HG02798 (cell line): ENCODE data around the gene RAD9A.

Experiments
- ATAC-seq: cut with Tn5 transposase; IDR thresholded peaks from one replicate; pipeline ENCODE4 v1.9.1; 2021; ENCODE audit warnings: mild to moderate bottlenecking; ENCODE audit not compliant: unreplicated experiment, poor library complexity

RAD9A gene

DNA sequence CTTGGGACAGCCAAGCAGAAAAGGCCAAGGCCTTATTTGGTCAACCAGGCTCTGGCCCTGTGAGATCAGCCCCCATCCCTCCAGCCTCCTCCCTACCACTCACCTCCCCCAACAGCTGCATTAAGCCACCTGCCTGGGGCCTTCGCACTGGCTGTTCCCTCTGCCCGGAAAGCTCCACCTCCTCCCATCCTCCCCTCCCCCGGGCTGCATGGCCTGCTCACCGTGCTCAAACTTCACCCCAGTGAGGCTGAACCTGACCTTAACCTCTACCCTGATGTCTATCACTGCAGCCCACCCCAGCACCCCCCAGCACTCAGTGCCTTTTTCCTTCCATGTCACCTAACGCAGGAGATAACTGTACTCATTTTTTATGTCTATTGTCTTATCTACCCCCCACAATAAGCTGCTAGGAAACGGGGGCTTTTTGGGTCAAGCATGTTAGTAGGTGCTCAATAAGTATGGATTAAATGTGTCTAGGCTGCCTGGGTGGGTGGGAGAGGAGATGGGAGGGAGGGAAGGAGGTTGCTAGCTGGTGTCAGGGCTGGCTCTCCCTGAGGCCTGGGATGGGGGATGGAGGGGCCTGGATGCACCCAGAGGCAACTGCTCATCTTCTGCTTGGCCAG is 44.8 kb downstream of the RAD9A start:
- no peak for ATAC-seq

DNA sequence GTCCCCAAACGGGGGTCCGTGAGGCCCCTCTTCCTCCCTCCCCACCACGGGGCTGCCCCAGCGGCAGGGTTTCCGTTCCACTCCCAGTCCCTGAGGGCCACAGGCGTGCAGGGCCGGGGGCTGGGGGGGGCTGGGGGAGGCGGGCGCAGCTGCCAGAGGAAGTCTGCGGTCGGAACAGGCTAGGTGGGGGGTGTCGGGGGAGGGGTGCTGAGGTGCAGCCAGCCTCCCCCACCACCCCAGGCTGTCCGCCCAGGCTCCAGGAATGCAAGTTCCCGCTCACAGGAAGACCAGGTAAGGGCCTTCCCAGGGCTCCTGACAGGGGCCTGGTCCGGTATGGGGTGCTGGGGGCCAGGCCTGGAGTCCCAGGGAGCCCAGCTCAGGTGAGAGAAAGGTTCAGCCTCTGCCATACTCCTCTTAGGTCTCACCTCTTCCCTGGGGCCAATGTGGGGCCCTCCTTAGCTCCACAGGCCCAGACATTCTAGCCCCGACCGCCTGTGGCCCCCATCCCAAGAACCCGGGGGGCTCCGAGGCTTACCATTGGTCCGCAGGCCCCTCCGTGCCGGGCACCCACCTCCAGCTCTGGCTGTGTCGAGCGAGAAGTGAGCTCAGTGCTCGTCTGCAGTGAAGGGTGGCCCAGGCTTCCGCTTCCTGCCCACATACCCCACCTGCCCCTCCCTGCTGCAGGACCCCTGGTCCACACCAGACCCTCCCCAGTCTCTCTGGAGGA is 45.5 kb downstream of the RAD9A start, which contains the start of gene PTPRCAP:
Gene PTPRCAP, minus strand, starts transcription at position 601 of the 727 bp plus-strand sequence. Its CDS starts 63 bp downstream, at position 538.
- ATAC-seq, result peak; percentile 15

DNA sequence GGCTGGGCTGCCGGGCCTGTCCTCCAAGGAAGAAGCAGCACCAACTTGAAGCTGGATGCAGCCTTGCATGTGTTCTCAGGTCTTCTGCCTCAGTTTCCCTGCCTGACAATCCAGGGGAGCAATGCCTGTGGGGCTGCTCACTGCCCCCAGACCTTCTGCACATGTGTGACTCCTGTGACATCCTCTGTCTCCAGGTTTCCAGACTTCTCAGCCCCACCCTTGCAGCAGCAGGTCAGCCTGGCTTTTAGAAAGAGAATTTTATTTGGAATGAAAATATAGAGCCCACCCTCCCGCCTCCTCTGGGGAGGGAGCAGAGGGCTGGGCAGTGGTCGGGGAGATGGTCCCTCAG is 46.0 kb downstream of the RAD9A start:
- no peak for ATAC-seq

DNA sequence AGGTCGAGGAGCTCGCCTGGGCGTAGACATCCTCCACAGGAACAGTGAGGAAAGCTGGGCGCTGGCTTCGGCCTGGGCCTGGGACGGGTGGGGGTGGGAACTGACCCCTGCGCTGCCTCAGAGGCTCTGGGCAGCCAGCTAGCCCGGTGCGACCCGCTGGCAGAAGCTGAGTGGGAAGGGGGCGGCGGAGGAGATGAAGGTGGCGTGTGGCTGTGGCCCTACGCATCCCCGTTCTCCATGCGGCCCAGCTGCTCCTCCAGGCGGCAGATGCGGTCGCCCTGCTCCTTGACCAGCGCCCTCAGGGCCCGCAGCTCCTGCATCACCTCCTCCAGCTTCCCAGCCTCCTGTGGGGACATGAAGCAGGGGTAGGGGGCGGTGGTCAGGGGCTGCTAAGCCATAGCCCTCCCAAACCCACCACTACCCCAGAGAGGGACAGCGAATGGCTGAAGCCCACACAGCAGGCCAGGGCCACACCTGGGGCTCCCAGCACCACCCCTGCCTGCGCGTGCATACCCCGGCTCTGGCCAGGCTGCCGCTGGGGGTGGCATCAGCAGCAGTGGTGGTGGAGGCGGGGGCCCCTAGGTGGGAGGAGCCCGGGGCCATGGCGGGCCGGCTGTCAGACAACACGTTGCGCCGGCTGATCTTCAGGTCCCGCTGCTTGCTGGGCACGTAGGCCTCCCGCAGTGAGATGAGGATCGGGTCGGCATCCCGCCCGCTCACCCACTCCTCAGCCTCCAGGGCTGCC is 46.5 kb downstream of the RAD9A start:
- peak; percentile 32 for ATAC-seq

DNA sequence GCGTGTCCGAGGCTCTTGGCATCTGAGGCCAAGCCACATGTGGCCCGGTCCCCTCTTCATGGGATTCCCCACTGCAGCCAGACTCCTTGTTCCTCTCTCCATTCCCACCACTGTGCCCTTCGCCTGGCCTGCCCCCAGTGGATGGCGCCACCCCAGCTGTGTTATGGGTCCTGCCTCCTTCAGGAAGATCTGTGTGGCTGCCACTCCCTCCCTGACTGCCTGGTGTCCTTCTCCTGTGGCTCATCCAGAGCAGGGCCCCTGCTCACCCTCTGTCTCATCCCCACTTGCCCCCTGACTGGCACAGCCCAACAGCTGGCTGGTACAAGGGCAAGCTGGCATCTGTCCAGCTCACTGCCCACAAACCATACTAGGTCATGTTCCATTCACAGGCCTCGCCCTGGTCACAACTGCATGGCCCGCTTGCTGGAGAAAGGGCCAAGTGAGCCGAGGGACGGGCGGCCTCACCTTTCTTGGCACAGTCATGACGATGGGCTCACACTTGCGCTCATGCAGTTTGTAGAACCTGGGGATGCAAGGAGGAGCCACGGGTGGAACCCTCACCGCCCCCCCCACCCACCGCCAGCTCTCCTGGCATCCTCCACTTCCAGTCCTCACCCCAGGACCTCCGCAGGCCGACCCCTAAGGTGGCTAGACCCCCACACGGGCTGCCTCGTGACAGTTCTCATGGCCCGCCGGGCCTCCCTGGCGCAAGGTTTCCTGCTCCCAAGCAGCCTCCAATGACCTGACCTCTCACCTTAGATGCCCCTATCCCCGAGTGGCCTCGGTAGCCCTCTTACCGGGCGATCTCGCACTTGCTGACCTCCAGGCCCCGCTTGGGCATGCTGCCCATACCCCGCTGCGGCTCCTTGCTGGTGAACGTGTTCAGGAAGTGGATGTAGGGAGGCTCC is 47.8 kb downstream of the RAD9A start:
- no peak for ATAC-seq

DNA sequence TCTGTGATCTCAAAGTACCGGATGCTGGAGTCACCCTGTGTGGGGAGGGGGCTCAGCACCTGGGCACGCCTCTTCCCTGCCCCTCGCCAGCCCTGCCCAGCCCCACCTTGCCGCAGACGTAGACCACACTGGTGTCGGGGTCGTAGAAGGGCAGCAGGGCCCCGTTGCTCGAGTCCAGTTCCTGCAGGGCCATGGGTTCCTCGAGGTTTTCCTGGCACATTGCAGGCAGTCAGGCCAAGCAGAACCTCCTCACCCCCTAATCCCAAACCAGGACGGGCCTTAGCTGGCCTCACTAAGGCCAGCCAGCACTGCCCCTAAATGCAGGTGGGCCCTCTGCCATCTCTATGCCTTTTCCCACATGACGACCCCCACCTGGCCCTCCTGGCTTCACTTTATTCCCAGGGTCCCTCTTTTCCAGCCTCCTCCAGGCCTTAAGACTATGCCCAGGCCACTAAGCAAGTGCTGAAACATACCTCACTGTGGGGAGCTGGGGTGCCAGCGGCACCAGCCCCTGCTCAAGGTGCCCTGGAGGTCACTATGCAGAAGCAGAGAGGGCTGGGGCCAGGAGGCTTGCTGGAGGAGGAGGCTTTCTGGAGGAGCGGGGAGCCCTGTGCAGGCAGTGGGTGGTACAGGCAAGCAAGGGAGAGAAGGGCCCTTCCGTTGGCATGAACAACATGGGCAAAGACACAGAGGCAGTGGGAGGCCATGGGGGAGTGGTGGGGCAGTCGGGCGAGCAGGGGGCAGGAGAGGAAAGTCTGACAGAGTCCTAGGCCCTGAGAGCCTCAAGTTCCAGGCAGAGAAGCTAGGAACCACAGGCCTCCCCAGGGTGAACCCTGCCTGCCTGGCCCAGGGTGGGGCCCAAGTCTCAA is 48.7 kb downstream of the RAD9A start:
- no peak for ATAC-seq

DNA sequence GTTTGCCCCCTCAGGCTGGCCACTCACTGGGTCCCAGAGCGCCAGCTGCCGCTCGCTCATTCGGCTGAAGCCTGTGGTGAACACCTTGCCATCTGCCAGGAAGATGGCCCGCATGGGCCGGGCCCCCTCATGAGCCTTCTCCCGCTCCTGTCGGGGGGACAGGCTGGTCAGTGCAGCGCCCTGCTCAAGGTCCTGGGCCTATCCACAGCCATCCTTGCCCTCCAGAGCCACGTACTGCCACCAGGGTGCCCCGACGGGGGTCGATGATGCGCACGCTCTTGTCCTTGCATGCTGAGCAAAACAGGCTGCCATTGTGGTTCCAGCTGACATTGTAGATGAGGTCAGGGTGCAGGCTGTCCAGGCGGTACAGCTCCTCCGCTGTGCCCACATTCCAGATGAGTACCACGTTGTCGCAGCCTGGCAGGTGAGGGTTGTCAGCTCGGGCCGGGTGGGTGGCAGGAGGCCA is 49.3 kb downstream of the RAD9A start:
- no peak for ATAC-seq

DNA sequence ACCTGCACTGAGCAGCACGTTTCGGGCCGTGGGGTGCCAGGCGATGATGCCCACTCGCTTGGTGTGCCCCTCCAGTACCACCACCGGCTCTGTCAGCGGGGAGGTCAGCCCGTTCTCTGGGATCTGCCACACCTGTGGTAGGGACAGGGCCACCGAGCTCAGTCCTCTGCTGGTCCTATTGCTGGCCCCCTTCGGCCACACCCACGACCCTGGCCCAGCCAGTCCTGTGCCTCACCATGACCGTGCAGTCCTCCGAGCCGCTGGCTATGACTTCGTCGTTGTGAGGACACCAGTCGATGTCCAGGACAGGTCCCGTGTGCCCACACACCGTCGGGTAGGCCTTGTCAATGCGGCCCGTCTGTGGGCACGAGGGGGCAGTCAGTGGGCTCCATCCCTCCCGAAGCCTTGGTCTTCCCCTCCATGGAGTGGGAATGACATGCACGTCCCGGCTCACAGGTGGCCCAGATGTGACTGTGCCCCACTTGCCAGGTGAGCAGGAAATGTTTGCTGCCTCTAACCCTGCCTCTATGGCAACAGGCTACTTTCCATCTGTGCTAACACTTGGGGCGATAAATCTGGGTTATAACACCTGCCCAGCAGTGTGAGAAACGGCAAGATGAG is 50.1 kb downstream of the RAD9A start:
- no peak for ATAC-seq

DNA sequence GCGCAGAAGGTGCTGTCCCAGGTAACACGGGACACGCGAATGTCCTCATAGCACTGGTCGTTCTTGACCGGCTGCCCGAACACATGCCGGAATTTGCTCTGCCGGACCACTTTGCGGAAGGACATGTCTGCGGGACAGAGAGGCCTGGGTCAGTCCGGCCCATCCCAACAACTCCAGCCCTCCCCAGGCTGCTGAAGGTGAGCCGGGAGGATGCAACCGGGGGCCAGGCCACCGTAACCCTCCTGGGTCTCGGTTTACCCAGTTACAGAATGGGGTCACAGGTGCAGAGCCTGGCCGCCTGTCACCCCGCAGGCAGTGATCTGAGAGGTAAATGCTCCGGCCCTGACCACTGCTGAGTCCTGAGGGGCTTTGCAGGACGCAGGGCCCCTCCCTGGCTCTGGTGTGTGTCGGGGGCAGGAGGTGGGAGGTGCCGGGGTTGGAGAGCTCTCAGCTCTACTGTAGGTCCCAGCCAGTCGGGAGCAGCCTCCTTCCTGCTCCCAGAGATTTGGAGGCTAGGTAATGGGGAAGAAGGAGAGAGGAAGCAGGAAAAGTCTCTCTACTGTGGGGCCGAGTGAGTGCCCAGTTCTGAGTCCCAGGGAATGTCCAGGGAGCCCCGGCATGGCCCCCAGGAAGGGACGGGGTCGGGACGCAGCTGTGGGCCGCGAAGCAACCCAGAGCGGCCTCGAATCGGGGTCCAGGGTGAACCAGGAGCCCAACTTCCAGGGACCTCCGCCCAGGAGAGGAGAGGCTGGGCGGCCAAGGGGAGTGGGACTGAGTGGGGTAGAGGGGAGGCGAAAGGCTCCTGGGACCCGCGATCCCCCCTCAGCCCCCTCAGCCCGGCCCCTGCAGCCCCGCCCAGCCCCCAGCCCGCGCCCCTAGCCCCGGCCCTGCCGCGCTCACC is 51.0 kb downstream of the RAD9A start:
- no peak for ATAC-seq

DNA sequence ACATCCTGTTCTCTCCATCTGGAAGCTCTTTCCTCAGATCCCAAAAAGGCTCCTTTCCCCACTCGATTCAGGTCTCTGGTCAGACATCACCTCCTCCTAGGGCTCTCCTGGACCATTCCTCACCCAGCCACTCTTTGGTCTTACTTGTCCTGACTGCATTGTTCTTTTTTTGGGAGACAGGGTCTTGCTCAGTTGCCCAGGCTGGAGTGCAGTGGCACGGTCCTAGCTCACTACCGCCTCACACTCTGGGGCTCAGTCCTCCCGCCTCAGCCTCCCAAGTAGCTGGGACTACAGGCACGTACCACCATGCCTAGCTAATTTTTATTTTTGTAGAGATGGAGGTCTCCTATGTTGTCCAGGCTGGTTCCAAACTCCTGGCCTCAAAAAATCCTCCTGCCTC is 53.7 kb downstream of the RAD9A start:
- ATAC-seq, result no peak
